Activated T-helper 17 cell treated with anti-CD3 and anti-CD28 coated beads, Interleukin-2, amount 50 U/mL, for 72 hours (primary cell): ENCODE data around the gene BCAS1. TPM values are rescaled to one million over a fixed set of nuclear protein-coding genes. Genes with fewer than 3 reads are reported as not detected.

Source experiments
- ATAC-seq: fragments of 150-1000 bp; cut with Tn5 transposase; replicated peaks from 2 replicates; pipeline ENCODE4 v1.10.0; 2021; ENCODE audit warnings: mild to moderate bottlenecking, moderate library complexity
- H3K27ac Mint-ChIP-seq: one replicate; pipeline ENCODE4 v1.8.0; 2022; ENCODE audit warnings: mixed read lengths
- H3K27me3 Mint-ChIP-seq: one replicate; pipeline ENCODE4 v1.8.0; 2022; ENCODE audit warnings: mixed read lengths
- H3K36me3 Mint-ChIP-seq: one replicate; pipeline ENCODE4 v1.8.0; 2022; ENCODE audit warnings: low read depth, mild to moderate bottlenecking, mixed read lengths
- H3K4me1 Mint-ChIP-seq: one replicate; pipeline ENCODE4 v1.8.0; 2022; ENCODE audit warnings: mixed read lengths
- H3K4me3 Mint-ChIP-seq: one replicate; pipeline ENCODE4 v1.8.0; 2022; ENCODE audit warnings: mild to moderate bottlenecking, mixed read lengths
- H3K9me3 Mint-ChIP-seq: one replicate; pipeline ENCODE4 v1.8.0; 2022; ENCODE audit warnings: mixed read lengths
- total RNA-seq, 2 donors: library from RNA; stranded (reverse); gene quantifications; one replicate each; pipeline ENCODE4 v1.2.3, GENCODE V29; 2022

Gene BCAS1
- total RNA-seq, 2 donors from 2014 or later = 0.11 TPM; not detected in 1

GRCh38 chr20:54040531-54040930 is 29.9 kb downstream of the BCAS1 start:
- Mint-ChIP-seq H3K27me3 (peaks cover 19% of the 10 kb centered on the region), H3K4me3 (no peak overlapping the region), H3K27ac (no peak overlapping the region), H3K9me3 (no peaks in the 10 kb centered on the region), H3K4me1 (no peaks in the 10 kb centered on the region), H3K36me3 (no peaks in the 10 kb centered on the region)
- no peak for ATAC-seq

- Mint-ChIP-seq H3K9me3 (no peaks in the 10 kb centered on the region), H3K36me3 (no peaks in the 10 kb centered on the region), H3K27ac (no peak overlapping the region), H3K4me1 (no peaks in the 10 kb centered on the region), H3K27me3 (peaks cover 19% of the 10 kb centered on the region), H3K4me3 (no peak overlapping the region)
- no peak for ATAC-seq
Measured at GRCh38 chr20:54038961-54039360, 31.4 kb downstream of the BCAS1 start.

- Mint-ChIP-seq H3K27ac (no peak overlapping the region), H3K9me3 (peaks cover 6% of the 10 kb centered on the region), H3K4me1 (no peaks in the 10 kb centered on the region), H3K4me3 (no peak overlapping the region), H3K27me3 (peaks cover 27% of the 10 kb centered on the region), H3K36me3 (no peaks in the 10 kb centered on the region)
- ATAC-seq = no peak
Measured at GRCh38 chr20:54037525-54037924, 32.9 kb downstream of the BCAS1 start.

GRCh38 chr20:54029643-54030042 is 40.8 kb downstream of the BCAS1 start:
- H3K27me3 Mint-ChIP-seq = peaks cover 32% of the 10 kb centered on the region
- H3K27ac Mint-ChIP-seq = no peak overlapping the region
- peaks cover 14% of the 10 kb centered on the region for H3K9me3 Mint-ChIP-seq
- no peak for ATAC-seq
- H3K4me1 Mint-ChIP-seq = no peaks in the 10 kb centered on the region
- H3K36me3 Mint-ChIP-seq = no peaks in the 10 kb centered on the region
- no peak overlapping the region for H3K4me3 Mint-ChIP-seq

- Mint-ChIP-seq H3K9me3 (peaks cover 14% of the 10 kb centered on the region), H3K27me3 (peaks cover 32% of the 10 kb centered on the region), H3K36me3 (no peaks in the 10 kb centered on the region), H3K4me1 (no peaks in the 10 kb centered on the region), H3K27ac (no peak overlapping the region), H3K4me3 (no peak overlapping the region)
- ATAC-seq = no peak
Measured at GRCh38 chr20:54029176-54029575, 41.2 kb downstream of the BCAS1 start.

- Mint-ChIP-seq H3K27me3 (peaks cover 32% of the 10 kb centered on the region), H3K9me3 (peaks cover 14% of the 10 kb centered on the region), H3K27ac (no peak overlapping the region), H3K4me1 (no peaks in the 10 kb centered on the region), H3K4me3 (no peak overlapping the region), H3K36me3 (no peaks in the 10 kb centered on the region)
- no peak for ATAC-seq
Measured at GRCh38 chr20:54028276-54029011, 42.0 kb downstream of the BCAS1 start.

GRCh38 chr20:54027704-54028103 is 42.7 kb downstream of the BCAS1 start:
- ATAC-seq = no peak
- peaks cover 29% of the 10 kb centered on the region for H3K27me3 Mint-ChIP-seq
- no peaks in the 10 kb centered on the region for H3K36me3 Mint-ChIP-seq
- peaks cover 10% of the 10 kb centered on the region for H3K9me3 Mint-ChIP-seq
- no peak overlapping the region for H3K4me3 Mint-ChIP-seq
- H3K4me1 Mint-ChIP-seq = no peaks in the 10 kb centered on the region
- H3K27ac Mint-ChIP-seq = no peak overlapping the region

- Mint-ChIP-seq H3K27ac (no peak overlapping the region), H3K4me1 (no peaks in the 10 kb centered on the region), H3K27me3 (peaks cover 22% of the 10 kb centered on the region), H3K36me3 (no peaks in the 10 kb centered on the region), H3K9me3 (peaks cover under 1% of the 10 kb centered on the region), H3K4me3 (no peak overlapping the region)
- ATAC-seq = no peak
Measured at GRCh38 chr20:54026295-54027064, 43.9 kb downstream of the BCAS1 start.

- ATAC-seq = no peak
- no peak overlapping the region for H3K27ac Mint-ChIP-seq
- no peaks in the 10 kb centered on the region for H3K9me3 Mint-ChIP-seq
- H3K4me1 Mint-ChIP-seq = no peaks in the 10 kb centered on the region
- no peaks in the 10 kb centered on the region for H3K36me3 Mint-ChIP-seq
- H3K4me3 Mint-ChIP-seq = no peak overlapping the region
- H3K27me3 Mint-ChIP-seq = peaks cover 20% of the 10 kb centered on the region
Measured at GRCh38 chr20:54025251-54025771, 45.1 kb downstream of the BCAS1 start.

GRCh38 chr20:54023406-54023805 is 47.0 kb downstream of the BCAS1 start:
- Mint-ChIP-seq H3K4me3 (no peak overlapping the region), H3K36me3 (no peaks in the 10 kb centered on the region), H3K27ac (no peak overlapping the region), H3K27me3 (peaks cover 19% of the 10 kb centered on the region), H3K4me1 (no peaks in the 10 kb centered on the region), H3K9me3 (no peaks in the 10 kb centered on the region)
- no peak for ATAC-seq

GRCh38 chr20:54021446-54022235 is 48.8 kb downstream of the BCAS1 start:
- ATAC-seq = no peak
- H3K4me3 Mint-ChIP-seq = no peak overlapping the region

GRCh38 chr20:54020868-54021267 is 49.5 kb downstream of the BCAS1 start:
- no peak for ATAC-seq
- H3K36me3 Mint-ChIP-seq = no peaks in the 10 kb centered on the region
- H3K27me3 Mint-ChIP-seq = peaks cover 11% of the 10 kb centered on the region
- H3K27ac Mint-ChIP-seq = no peak overlapping the region
- no peak overlapping the region for H3K4me3 Mint-ChIP-seq
- H3K9me3 Mint-ChIP-seq = no peaks in the 10 kb centered on the region
- peaks cover 3% of the 10 kb centered on the region for H3K4me1 Mint-ChIP-seq

More at GRCh38 chr20:54021446-54022235, 48.8 kb downstream of the BCAS1 start:
- Mint-ChIP-seq H3K4me1 (peaks cover 3% of the 10 kb centered on the region), H3K36me3 (no peaks in the 10 kb centered on the region), H3K27ac (no peak overlapping the region), H3K9me3 (no peaks in the 10 kb centered on the region), H3K27me3 (peaks cover 11% of the 10 kb centered on the region)

GRCh38 chr20:54020348-54020747 is 50.0 kb downstream of the BCAS1 start:
- Mint-ChIP-seq H3K27me3 (peaks cover 11% of the 10 kb centered on the region), H3K4me1 (peaks cover 3% of the 10 kb centered on the region), H3K4me3 (no peak overlapping the region), H3K36me3 (no peaks in the 10 kb centered on the region), H3K27ac (no peak overlapping the region), H3K9me3 (no peaks in the 10 kb centered on the region)
- no peak for ATAC-seq

- ATAC-seq = no peak
- peaks cover 11% of the 10 kb centered on the region for H3K27me3 Mint-ChIP-seq
- no peaks in the 10 kb centered on the region for H3K36me3 Mint-ChIP-seq
- peaks cover 3% of the 10 kb centered on the region for H3K4me1 Mint-ChIP-seq
- no peak overlapping the region for H3K27ac Mint-ChIP-seq
- H3K9me3 Mint-ChIP-seq = no peaks in the 10 kb centered on the region
- H3K4me3 Mint-ChIP-seq = no peak overlapping the region
Measured at GRCh38 chr20:54019585-54019984, 50.8 kb downstream of the BCAS1 start.
